Stimulated activated CD4-positive, alpha-beta T cell treated with anti-CD3 and anti-CD28 coated beads, Interleukin-4, amount 100 ng/mL, for 48 hours (primary cell): ENCODE data around the gene EPHB2.
A peak's percentile ranks its signal among the peaks of the same experiment; 100 is the strongest.
"Not testable (repeated sequence)": the region's sequence is repeated elsewhere in the genome, so short reads cannot be mapped to it uniquely, and the experiment has no call there.

Experiments
- DNase-seq, 2 donors: peaks; one replicate each; pipeline ENCODE4 v3.0.0-alpha.2; 2020; ENCODE audit warnings: low read depth in 2 of 2

The EPHB2 gene

GRCh38 chr1:22691031-22691753, 19.4 kb upstream of the EPHB2 start:
- no peak for DNase-seq

DNA sequence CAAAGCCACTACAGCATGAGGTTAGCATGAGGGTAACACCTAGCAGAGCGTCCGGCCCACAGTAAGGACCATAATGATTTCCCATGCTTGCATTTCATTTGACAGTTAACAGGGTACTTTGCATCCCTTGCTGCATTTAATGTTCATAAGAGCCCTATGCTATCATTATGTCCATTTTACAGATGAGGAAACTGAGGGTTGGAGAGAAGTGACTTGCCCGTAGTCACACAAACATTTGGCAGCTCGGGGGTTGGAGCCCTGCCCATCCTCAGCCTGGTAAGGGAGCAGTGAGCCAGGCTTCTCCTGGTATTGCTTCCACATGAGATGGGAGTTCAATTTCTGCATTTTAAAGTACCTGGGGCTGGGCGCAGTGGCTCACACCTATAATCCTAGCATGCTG, 16.5 kb upstream of the EPHB2 start:
- DNase-seq = no peak

DNA sequence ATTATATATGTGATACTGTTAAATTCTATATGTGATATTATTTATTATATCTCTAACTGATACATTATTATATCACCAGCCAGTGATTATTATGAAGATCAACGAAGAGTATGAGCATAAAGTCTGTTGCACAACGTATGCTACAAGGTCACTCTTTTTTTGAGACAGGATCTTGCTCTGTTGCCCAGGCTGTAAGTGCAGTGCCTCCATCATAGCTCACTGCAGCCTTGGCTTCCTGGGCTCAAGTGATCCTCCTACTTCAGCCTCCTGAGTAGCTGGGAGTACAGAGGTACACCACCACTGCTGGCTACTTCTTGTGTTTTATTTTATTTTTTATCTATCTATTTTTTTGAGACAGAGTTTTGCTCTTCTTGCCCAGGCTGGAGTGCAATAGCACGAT, 14.0 kb upstream of the EPHB2 start:
- no peak for DNase-seq

- no peak for DNase-seq
Observed at GRCh38 chr1:22697980-22698379, 12.7 kb upstream of the EPHB2 start.

- no peak for DNase-seq
Observed at GRCh38 chr1:22699681-22700520, 10.7 kb upstream of the EPHB2 start.

- DNase-seq = no peak
Observed at GRCh38 chr1:22702296-22703085, 8.1 kb upstream of the EPHB2 start.

DNA sequence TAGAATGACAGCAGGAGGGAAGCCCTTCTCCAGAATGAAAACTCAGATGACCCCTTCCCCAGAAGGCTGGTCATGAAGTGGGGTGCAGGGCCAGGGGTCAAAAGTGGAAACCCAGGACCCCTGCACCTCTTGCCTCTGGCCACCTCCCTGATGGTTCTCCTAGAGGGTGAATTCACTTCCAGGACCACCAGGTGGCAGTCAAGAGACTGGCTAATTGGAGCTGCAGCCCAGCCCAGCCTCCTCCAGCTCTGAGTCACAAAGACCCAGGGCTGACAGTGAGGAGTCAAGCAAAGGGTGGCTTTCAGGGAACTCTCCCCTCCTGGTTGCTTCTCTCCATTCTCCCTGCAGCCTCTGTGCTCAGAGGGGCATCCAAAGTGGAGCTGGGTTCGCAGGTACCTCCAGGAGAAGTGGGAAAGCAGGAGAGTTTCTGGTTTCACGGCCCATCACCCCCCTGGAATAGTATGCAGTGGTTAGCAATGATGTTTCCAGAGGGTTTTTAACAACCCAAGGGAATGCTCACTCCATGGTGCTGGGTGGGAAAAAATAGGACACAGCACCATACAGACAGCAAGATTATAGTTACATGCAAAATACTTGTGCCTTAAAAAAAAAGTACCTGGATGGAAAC, 6.1 kb upstream of the EPHB2 start:
- DNase-seq = peak; percentile 70 to 78

- DNase-seq = no peak
Observed at GRCh38 chr1:22705586-22705985, 5.1 kb upstream of the EPHB2 start.

DNA sequence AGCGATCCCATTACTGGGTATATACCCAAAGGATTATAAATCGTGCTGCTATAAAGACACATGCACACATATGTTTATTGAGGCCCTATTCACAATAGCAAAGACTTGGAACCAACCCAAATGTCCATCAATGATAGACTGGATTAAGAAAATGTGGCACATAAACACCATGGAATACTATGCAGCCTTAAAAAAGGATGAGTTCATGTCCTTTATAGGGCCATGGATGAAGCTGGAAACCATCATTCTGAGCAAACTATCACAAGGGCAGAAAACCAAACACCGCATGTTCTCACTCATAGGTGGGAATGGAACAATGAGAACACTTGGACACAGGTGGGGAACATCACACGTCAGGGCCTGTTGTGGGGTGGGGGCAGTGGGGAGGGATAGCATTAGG, 4.5 kb upstream of the EPHB2 start:
- not testable (repeated sequence) for DNase-seq

- no peak for DNase-seq
Observed at GRCh38 chr1:22708777-22709176, 1.9 kb upstream of the EPHB2 start.

DNA sequence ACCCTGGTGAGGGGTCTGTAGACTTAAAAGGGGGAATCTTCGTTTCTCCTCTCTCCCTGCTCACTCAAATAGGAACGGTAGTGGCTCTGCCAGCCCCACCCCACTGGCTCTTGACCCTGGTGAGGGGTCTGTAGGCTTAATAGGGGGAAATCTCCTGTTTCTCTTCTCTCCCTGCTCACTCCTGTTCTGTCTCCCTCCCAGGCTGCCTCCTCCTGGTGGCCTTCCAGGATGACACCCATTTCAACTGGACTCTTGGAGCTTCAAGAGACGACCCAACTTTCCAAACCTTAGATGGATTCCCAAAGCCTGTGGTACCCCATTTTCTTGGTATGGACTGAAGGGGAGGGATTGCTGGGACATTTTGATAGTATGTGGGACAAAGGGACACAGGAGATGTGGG, 1.4 kb upstream of the EPHB2 start:
- DNase-seq = no peak

DNA sequence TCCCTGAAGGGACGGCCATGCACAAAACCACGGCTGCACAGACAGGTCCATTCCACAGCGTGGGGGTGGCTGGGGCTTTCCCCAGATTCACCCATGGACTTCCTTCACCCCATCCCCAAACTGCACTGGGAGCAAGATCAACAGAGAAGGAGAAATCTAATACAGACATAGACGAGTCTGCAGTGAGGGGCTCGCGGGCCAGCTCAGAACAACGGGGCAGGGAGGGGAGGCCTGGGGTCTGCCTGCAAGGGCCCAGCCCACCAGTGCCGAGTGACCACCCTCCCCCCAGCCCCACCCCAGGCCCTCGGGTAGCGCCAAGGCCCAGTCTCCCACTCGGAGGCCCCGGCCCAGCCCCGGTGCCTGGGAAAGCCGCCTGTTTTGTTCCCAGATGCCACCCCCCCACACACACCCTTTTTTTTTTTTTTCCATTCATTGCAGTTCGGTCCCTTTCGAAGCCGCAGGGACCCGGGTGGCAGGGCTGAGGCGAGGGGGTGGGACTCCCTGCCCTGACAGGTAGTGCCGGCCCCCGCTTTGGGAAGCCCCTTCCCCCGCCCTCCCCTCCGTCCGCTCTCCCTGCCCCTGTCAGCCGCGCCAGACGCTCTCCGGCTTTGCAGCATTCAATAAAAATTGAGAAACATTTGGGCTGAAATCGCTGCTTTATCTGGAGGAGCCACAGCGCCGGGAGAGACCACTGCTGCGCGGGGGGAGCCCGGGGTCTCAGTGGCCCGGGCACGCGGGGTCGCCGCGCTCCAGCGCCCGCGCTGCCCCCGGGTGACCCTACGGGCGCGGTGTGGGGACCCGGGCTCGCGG, 543 bp upstream of the EPHB2 start:
- peak in 1 of 2 donors; percentile 27 for DNase-seq

- no peak for DNase-seq
Observed at GRCh38 chr1:22711071-22711470, 432 bp downstream of the EPHB2 start.

- DNase-seq = no peak
Observed at GRCh38 chr1:22711591-22712501, 1.2 kb downstream of the EPHB2 start.

GRCh38 chr1:22712502-22713271, 2.0 kb downstream of the EPHB2 start:
- peak in 1 of 2 donors; percentile 42 for DNase-seq

GRCh38 chr1:22714455-22714854, 3.8 kb downstream of the EPHB2 start:
- no peak for DNase-seq

DNA sequence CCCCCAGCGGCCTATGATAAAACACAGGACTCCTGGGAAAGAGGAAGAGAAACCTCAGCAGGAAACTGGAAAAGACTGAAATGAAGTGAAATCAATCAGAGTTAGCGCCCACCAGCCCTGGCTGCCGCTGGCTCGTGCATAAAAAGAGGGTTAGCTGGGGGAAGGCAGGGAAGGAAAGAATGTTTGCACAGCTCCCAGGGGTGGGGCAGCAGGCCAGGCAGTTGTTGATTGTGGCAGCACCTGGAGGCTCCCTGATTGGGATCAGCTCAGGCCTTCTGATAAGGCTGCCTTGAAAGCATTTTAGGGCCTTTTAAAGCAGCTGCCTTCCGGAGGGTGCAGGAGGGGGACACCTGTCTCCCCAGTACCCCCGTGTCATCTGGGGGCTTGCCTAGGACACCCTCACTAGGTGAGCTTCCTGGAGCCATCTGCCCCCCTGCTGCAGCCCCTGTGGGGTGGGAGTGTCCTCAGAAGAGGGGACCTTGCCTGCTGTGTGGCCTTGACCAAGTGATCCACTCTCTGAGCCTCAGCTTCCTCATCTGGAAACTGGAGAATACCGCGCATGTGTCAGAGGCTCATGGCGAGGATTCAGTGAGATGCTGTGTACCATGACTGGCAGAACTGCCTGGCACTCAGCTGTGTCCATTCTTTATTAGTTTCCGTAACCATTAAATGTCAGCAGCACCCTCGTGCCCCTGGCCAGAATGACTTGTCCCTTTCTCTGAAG, 6.6 kb downstream of the EPHB2 start:
- no peak for DNase-seq

DNA sequence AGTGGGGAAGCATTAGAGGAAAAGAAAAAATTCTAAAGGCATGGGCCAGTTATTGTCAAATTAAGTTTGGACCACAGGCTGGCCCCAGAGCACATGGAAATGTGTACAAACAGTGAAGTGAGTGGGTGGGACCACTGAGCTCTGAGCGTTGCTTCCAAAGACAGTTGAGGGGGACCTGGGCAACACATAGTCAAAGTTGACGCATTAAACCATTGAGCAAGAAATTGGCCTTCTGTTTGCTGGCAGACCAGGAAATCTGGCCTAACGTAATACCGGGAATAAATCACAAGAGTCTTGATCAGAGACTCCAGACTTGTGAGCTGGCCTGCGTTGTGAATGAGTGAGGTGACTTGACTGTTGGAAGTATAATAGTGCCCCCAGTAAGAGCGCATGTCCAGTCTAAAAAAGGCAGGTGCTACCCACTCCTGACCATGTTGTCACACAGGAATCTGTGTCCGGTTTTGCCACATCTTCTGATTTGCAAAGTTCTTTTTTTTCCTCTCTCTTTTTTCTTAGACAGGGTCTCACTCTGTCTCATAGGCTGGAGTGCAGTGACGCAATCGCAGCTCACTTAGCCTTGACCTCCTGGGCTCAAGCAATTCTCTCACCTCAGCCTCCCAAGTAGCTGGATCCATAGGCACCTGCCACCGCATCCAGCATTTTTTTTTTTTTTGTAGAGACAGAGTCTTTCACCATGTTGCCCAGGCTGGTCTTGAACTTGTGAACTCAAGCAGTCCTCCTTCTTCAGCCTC, 10.7 kb downstream of the EPHB2 start:
- no peak for DNase-seq
